Breast epithelium (tissue), 4 donors: ENCODE data around the gene ASXL2. TPM values are rescaled to one million over a fixed set of nuclear protein-coding genes. Genes with fewer than 3 reads are reported as not detected.

Experiments used
- DNase-seq, 2 donors: peaks; one replicate each; pipeline ENCODE4 v3.0.0-alpha.2; 2019; ENCODE audit warnings: low spot score in 2 of 2
- H3K27ac ChIP-seq, 2 donors: fragments of 200-600 bp; sonication (generic) in 1 of 2; one replicate each; pipeline ENCODE4 v1.5.1; 2016 to 2019; ENCODE audit warnings: mild to moderate bottlenecking in 1 of 2
- H3K27me3 ChIP-seq, 2 donors: fragments of 200-600 bp; sonication (generic) in 1 of 2; one replicate each; pipeline versions ENCODE4 v1.5.1 to v1.6.0; 2017 to 2019; ENCODE audit warnings: control low read depth in 1 of 2, mild to moderate bottlenecking in 1 of 2
- H3K36me3 ChIP-seq: fragments of 200-600 bp; one replicate; pipeline ENCODE4 v1.5.1; 2019
- H3K4me1 ChIP-seq, 2 donors: fragments of 200-600 bp; sonication (generic); one replicate each; pipeline ENCODE4 v1.5.1; 2016 to 2019; ENCODE audit warnings: control low read depth in 1 of 2
- H3K4me3 ChIP-seq, 3 donors: fragments of 200-600 bp; sonication (generic); 1 replicate in 2 of 3; 2 replicates in 1 of 3; pipeline ENCODE4 v1.5.1; 2016 to 2019; ENCODE audit warnings: mild to moderate bottlenecking in 3 of 3, moderate library complexity in 2 of 3
- H3K9me3 ChIP-seq, 2 donors: fragments of 200-600 bp; sonication (generic) in 1 of 2; one replicate each; pipeline ENCODE4 v1.5.1; 2016 to 2019; ENCODE audit warnings: control low read depth in 1 of 2
- CTCF ChIP-seq, 3 donors: fragments of 450-650 bp; IDR thresholded peaks; one replicate each; pipeline ENCODE4 v1.5.1; 2016 to 2017; ENCODE audit warnings: antibody characterized with exemption in 3 of 3, mild to moderate bottlenecking in 3 of 3, moderate library complexity in 3 of 3
- POLR2A ChIP-seq: fragments of 450-650 bp; IDR thresholded peaks from one replicate; pipeline ENCODE4 v1.6.1; 2016; ENCODE audit warnings: antibody characterized with exemption, mild to moderate bottlenecking, moderate library complexity
- POLR2AphosphoS5 ChIP-seq, 3 donors: sonication (generic); formaldehyde crosslinking; IDR thresholded peaks; one replicate each; pipeline ENCODE4 v1.6.1; 2017; ENCODE audit warnings: antibody characterized with exemption in 3 of 3
- intact Hi-C: fragments of 100-400 bp; cut with DNase I; formaldehyde crosslinking; loops from one replicate; pipeline ENCODE4 v1.15.1; 2023; ENCODE audit warnings: low total_unique reads
- total RNA-seq, 3 donors: library from RNA; depleted of rRNA; stranded (reverse); fragments of >200 nt; gene quantifications; one replicate each; pipeline ENCODE4 v1.1.0, GENCODE V29; 2016

The ASXL2 gene
- total RNA-seq, 3 donors from 2014 or later, result 16.4 to 18.2 (median 17.4) TPM

GRCh38 chr2:25824216-25824615, 54.1 kb downstream of the ASXL2 start:
- Histone ChIP-seq H3K4me1 (no peaks in the 10 kb centered on the region), H3K27me3 (no peaks in the 10 kb centered on the region), H3K9me3 (no peaks in the 10 kb centered on the region), H3K27ac (no peak overlapping the region), H3K4me3 (no peak overlapping the region), H3K36me3 (no peaks in the 10 kb centered on the region)
- no peak for TF ChIP-seq CTCF (IDR thresholded peaks at IDR 0.05)
- DNase-seq, result no peak
- intact Hi-C loops, result no loop called here

GRCh38 chr2:25822190-25823117, 55.8 kb downstream of the ASXL2 start:
- peak in 1 of 2 donors; percentile 23 for DNase-seq
- H3K4me3 ChIP-seq, result peak overlapping the region in 2 of 3 donors; percentile 41 to 62
- TF ChIP-seq CTCF (IDR thresholded peaks at IDR 0.05) (no peak), POLR2AphosphoS5 (IDR thresholded peaks at IDR 0.05) (no peak), POLR2A (no peak)
- H3K27me3 ChIP-seq, result no peaks in the 10 kb centered on the region
- H3K27ac ChIP-seq, result peak overlapping the region; percentile 29 to 60
- intact Hi-C loops, result no loop called here
- no peaks in the 10 kb centered on the region for H3K4me1 ChIP-seq
- H3K9me3 ChIP-seq, result no peaks in the 10 kb centered on the region
- no peaks in the 10 kb centered on the region for H3K36me3 ChIP-seq

GRCh38 chr2:25821225-25822056, 56.8 kb downstream of the ASXL2 start:
- Histone ChIP-seq H3K27ac (peak overlapping the region in 1 of 2 donors; percentile 29), H3K27me3 (no peaks in the 10 kb centered on the region), H3K9me3 (no peaks in the 10 kb centered on the region), H3K4me3 (peak overlapping the region in 2 of 3 donors; percentile 41 to 62), H3K4me1 (no peaks in the 10 kb centered on the region), H3K36me3 (no peaks in the 10 kb centered on the region)
- DNase-seq, result no peak
- intact Hi-C loops, result no loop called here
- TF ChIP-seq POLR2AphosphoS5 (IDR thresholded peaks at IDR 0.05) (no peak), CTCF (IDR thresholded peaks at IDR 0.05) (no peak)

GRCh38 chr2:25819597-25820039, 58.7 kb downstream of the ASXL2 start:
- H3K4me3 ChIP-seq, result no peak overlapping the region
- intact Hi-C loops, result no loop called here

More at GRCh38 chr2:25819597-25820039, 58.7 kb downstream of the ASXL2 start:
- Histone ChIP-seq H3K27ac (no peak overlapping the region), H3K4me1 (no peaks in the 10 kb centered on the region), H3K9me3 (no peaks in the 10 kb centered on the region), H3K27me3 (no peaks in the 10 kb centered on the region), H3K36me3 (no peaks in the 10 kb centered on the region)
- TF ChIP-seq POLR2AphosphoS5 (IDR thresholded peaks at IDR 0.05) (no peak), CTCF (IDR thresholded peaks at IDR 0.05) (no peak), POLR2A (no peak)
- DNase-seq, result no peak
